K562 (cell line): Measurements from ENCODE around the gene IFT22. TPM values are rescaled to one million over a fixed set of nuclear protein-coding genes. Genes with fewer than 3 reads are reported as not detected.
A peak's percentile ranks its signal among the peaks of the same experiment; 100 is the strongest.

Experiments used
- CREB1 ChIP-seq, 2 experiments: sonication (generic) in 1 of 2; formaldehyde crosslinking in 1 of 2; IDR thresholded peaks; 2 replicates each; pipeline versions ENCODE4 v1.6.1 to v1.8.0; 2012 to 2022; ENCODE audit warnings: inconsistent platforms in 1 of 2, mild to moderate bottlenecking in 1 of 2, missing genetic modification reagents in 1 of 2, moderate library complexity in 1 of 2
- HDAC1 ChIP-seq, 2 experiments: fragments of 450-650 bp; IDR thresholded peaks; 2 replicates each; pipeline ENCODE4 v1.6.1; 2016 to 2017; ENCODE audit warnings: inconsistent platforms in 1 of 2, mild to moderate bottlenecking in 1 of 2, moderate library complexity in 1 of 2
- POLR3A ChIP-seq: IDR thresholded peaks from 2 replicates; pipeline ENCODE4 v1.6.1; 2011; ENCODE audit warnings: borderline replicate concordance, mild to moderate bottlenecking, moderate library complexity; ENCODE audit not compliant: insufficient read length, insufficient read depth; ENCODE audit errors: extremely low read depth
- RBM22 ChIP-seq: fragments of 200-400 bp; formaldehyde crosslinking; IDR thresholded peaks from 2 replicates; pipeline ENCODE4 v1.6.1; 2018; ENCODE audit warnings: low read length, low read depth; ENCODE audit not compliant: poor library complexity, severe bottlenecking
- RFX5 ChIP-seq: IDR thresholded peaks from 2 replicates; pipeline ENCODE4 v1.6.1; 2011; ENCODE audit warnings: low read depth, mild to moderate bottlenecking, improper control_type of control experiment, low read length
- SAFB2 ChIP-seq: fragments of 200-400 bp; formaldehyde crosslinking; IDR thresholded peaks from 2 replicates; pipeline ENCODE4 v1.6.1; 2018; ENCODE audit warnings: borderline replicate concordance, low read length, low read depth, moderate library complexity; ENCODE audit not compliant: severe bottlenecking
- SRSF7 ChIP-seq: fragments of 200-400 bp; formaldehyde crosslinking; optimal IDR thresholded peaks from 2 replicates; pipeline ENCODE3; 2017; ENCODE audit warnings: mild to moderate bottlenecking, low read depth, low read length
- ZC3H8 ChIP-seq: fragments of 450-650 bp; IDR thresholded peaks from 2 replicates; pipeline ENCODE4 v1.6.1; 2017
- ZNF212 ChIP-seq: fragments of 450-650 bp; formaldehyde crosslinking; IDR thresholded peaks from 2 replicates; pipeline ENCODE4 v1.4.0; 2020; ENCODE audit warnings: mild to moderate bottlenecking
- ZNF24 ChIP-seq: fragments of 450-650 bp; IDR thresholded peaks from 2 replicates; pipeline ENCODE4 v1.6.1; 2016
- ZNF384 ChIP-seq: IDR thresholded peaks from 2 replicates; pipeline ENCODE4 v1.6.1; 2012; ENCODE audit warnings: low read depth, low read length, improper control_type of control experiment
- ZNF707 ChIP-seq: fragments of 250-450 bp; sonication (Bioruptor Pico); conservative IDR thresholded peaks from 2 replicates; pipeline ENCODE4 v1.8.0; 2022; ENCODE audit warnings: inconsistent platforms, mild to moderate bottlenecking, moderate library complexity
- ZNF780A ChIP-seq: fragments of 250-450 bp; sonication (Bioruptor Pico); IDR thresholded peaks from 2 replicates; pipeline ENCODE4 v1.5.0; 2021; ENCODE audit warnings: mild to moderate bottlenecking
- polyA plus RNA-seq, 8 experiments: library from polyadenylated mRNA; depleted of rRNA in 4 of 8; stranded (reverse) in 5 of 8; unstranded in 3 of 8; fragments of >200 nt; fragmentation: Nextera tagmentation in 2 of 8; fragmentation: Illumina TruSeq in 1 of 8; extraction: Ambion mirVana in 2 of 8; extraction: Trizol in 1 of 8; gene quantifications; 2 replicates each; pipeline versions ENCODE4 v1.2.1 to v1.2.3, GENCODE V29; 2011 to 2014; ENCODE audit warnings: inconsistent platforms in 1 of 8, missing spikeins in 1 of 8
- total RNA-seq, 7 experiments: library from RNA; depleted of rRNA in 6 of 7; stranded (reverse); fragments of >200 nt in 6 of 7; fragmentation: Illumina TruSeq in 2 of 7; extraction: Trizol in 2 of 7; gene quantifications; 2 replicates each; pipeline versions ENCODE4 v1.2.1 to v1.2.3, GENCODE V29; 2011 to 2021; ENCODE audit warnings: low replicate concordance in 1 of 7
- TF ChIP-seq, protein P1 (sequence below): fragments of 450-650 bp; IDR thresholded peaks from 2 replicates; pipeline ENCODE4 v1.7.0; 2016; ENCODE audit warnings: borderline replicate concordance
- TF ChIP-seq, protein P2 (sequence below): fragments of 250-450 bp; sonication (Bioruptor Pico); IDR thresholded peaks from 2 replicates; pipeline ENCODE4 v1.9.0; 2021; ENCODE audit warnings: mild to moderate bottlenecking, inconsistent platforms
- TF ChIP-seq, protein P3 (sequence below): fragments of 250-450 bp; sonication (Bioruptor Pico); IDR thresholded peaks from 2 replicates; pipeline ENCODE4 v1.8.0; 2022; ENCODE audit warnings: inconsistent platforms
- TF ChIP-seq, protein P4 (sequence below): sonication (generic); formaldehyde crosslinking; IDR thresholded peaks from 2 replicates; pipeline ENCODE4 v1.8.0; 2022; ENCODE audit warnings: mild to moderate bottlenecking, missing genetic modification reagents, borderline replicate concordance

The IFT22 gene
- total and polyA plus RNA-seq, 9 of the 15 experiments (the other 6 are each of a cell fraction or from before 2014, with no cell fraction given): 6.3 to 18.2 (median 7.7) TPM

DNA sequence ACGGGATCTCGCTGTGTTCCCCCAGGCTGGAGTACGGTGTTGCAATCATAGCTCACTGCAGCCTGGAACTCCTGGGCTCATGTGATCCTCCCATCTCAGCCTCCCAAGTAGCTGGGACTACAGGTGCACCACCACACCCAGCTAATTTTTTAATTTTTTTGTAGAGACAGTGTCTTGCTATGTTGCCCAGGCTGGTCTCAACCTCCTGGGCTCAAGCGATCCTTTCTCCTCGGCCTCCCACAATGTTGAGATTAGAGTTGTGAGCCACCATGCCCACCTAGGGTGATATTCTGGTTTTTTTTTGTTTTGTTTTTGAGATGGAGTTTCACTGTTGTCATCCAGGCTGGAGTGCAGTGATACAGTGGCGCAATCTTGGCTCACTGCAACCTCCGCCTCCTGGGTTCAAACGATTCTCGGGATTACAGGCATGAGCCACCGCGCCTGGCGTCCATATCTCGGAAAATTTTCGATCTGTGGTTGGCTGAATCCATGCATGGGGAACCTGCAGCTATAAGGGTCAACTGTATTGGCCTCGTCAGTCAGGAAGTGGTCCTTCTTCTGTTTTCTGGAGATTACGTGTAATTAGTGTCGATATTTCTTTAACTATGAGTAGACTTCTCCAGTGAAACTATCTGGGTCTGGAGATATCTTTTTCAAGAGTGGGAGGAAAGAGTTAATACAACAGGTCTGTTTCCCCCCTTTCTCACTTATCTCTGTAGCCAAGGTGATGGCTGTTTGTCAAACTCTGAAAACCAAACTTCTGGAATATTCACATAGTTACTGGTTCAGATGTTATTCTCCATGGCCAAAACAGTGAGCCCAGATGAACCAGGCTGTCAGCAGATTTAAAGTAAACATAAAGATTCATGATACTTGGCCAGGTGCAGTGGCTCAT lies 55.7 kb downstream of the IFT22 start (continued):
- TF ChIP-seq HDAC1 (IDR thresholded peaks at IDR 0.05) (peak in 1 of 2 experiments; percentile 87; a peak in 2 of 4 replicates), ZNF384 (no peak), SAFB2 (no peak), ZC3H8 (no peak), RFX5 (no peak), CREB1 (IDR thresholded peaks at IDR 0.05) (peak; percentile 53; the same call in 1 of the 2 replicates), CREB1 (CRISPR knock-in tag; IDR thresholded peaks at IDR 0.05) (no peak), ZNF212 (CRISPR knock-in tag) (no peak), SRSF7 (no peak), ZNF707 (no peak), RBM22 (no peak), ZNF24 (no peak), POLR3A (no peak), ZNF780A (CRISPR knock-in tag) (no peak)
- TF ChIP-seq, protein P1, sequence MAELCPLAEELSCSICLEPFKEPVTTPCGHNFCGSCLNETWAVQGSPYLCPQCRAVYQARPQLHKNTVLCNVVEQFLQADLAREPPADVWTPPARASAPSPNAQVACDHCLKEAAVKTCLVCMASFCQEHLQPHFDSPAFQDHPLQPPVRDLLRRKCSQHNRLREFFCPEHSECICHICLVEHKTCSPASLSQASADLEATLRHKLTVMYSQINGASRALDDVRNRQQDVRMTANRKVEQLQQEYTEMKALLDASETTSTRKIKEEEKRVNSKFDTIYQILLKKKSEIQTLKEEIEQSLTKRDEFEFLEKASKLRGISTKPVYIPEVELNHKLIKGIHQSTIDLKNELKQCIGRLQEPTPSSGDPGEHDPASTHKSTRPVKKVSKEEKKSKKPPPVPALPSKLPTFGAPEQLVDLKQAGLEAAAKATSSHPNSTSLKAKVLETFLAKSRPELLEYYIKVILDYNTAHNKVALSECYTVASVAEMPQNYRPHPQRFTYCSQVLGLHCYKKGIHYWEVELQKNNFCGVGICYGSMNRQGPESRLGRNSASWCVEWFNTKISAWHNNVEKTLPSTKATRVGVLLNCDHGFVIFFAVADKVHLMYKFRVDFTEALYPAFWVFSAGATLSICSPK: no peak
- TF ChIP-seq, protein P2, sequence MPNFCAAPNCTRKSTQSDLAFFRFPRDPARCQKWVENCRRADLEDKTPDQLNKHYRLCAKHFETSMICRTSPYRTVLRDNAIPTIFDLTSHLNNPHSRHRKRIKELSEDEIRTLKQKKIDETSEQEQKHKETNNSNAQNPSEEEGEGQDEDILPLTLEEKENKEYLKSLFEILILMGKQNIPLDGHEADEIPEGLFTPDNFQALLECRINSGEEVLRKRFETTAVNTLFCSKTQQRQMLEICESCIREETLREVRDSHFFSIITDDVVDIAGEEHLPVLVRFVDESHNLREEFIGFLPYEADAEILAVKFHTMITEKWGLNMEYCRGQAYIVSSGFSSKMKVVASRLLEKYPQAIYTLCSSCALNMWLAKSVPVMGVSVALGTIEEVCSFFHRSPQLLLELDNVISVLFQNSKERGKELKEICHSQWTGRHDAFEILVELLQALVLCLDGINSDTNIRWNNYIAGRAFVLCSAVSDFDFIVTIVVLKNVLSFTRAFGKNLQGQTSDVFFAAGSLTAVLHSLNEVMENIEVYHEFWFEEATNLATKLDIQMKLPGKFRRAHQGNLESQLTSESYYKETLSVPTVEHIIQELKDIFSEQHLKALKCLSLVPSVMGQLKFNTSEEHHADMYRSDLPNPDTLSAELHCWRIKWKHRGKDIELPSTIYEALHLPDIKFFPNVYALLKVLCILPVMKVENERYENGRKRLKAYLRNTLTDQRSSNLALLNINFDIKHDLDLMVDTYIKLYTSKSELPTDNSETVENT: no peak
- TF ChIP-seq, protein P3, sequence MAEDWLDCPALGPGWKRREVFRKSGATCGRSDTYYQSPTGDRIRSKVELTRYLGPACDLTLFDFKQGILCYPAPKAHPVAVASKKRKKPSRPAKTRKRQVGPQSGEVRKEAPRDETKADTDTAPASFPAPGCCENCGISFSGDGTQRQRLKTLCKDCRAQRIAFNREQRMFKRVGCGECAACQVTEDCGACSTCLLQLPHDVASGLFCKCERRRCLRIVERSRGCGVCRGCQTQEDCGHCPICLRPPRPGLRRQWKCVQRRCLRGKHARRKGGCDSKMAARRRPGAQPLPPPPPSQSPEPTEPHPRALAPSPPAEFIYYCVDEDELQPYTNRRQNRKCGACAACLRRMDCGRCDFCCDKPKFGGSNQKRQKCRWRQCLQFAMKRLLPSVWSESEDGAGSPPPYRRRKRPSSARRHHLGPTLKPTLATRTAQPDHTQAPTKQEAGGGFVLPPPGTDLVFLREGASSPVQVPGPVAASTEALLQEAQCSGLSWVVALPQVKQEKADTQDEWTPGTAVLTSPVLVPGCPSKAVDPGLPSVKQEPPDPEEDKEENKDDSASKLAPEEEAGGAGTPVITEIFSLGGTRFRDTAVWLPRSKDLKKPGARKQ (CRISPR knock-in tag): no peak
- TF ChIP-seq, protein P4, sequence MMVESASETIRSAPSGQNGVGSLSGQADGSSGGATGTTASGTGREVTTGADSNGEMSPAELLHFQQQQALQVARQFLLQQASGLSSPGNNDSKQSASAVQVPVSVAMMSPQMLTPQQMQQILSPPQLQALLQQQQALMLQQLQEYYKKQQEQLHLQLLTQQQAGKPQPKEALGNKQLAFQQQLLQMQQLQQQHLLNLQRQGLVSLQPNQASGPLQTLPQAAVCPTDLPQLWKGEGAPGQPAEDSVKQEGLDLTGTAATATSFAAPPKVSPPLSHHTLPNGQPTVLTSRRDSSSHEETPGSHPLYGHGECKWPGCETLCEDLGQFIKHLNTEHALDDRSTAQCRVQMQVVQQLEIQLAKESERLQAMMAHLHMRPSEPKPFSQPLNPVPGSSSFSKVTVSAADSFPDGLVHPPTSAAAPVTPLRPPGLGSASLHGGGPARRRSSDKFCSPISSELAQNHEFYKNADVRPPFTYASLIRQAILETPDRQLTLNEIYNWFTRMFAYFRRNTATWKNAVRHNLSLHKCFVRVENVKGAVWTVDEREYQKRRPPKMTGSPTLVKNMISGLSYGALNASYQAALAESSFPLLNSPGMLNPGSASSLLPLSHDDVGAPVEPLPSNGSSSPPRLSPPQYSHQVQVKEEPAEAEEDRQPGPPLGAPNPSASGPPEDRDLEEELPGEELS (CRISPR knock-in tag): no peak
